Measurements from ENCODE around the gene GPC6. TPM values are rescaled to one million over a fixed set of nuclear protein-coding genes. Genes with fewer than 3 reads are reported as not detected.
"Not testable (repeated sequence)": the region's sequence is repeated elsewhere in the genome, so short reads cannot be mapped to it uniquely, and the experiment has no call there.

The GPC6 gene
- total RNA-seq, 2 experiments from 2014 or later = not detected

GRCh38 chr13:93199856-93200255 is 26.8 kb upstream of the GPC6 start:
- Histone ChIP-seq H3K4me1 (ENCODE audit: insufficient read depth, low read length, poor library complexity, severe bottlenecking) (no peaks in the 10 kb centered on the region), H3K4me3 (ENCODE audit: low read depth, low read length, poor library complexity, severe bottlenecking) (no peak overlapping the region), H4K20me1 (ENCODE audit: insufficient read depth, low read length) (no peaks in the 10 kb centered on the region), H3K27ac (ENCODE audit: low read depth, low read length, poor library complexity, severe bottlenecking) (no peak overlapping the region), H3K36me3 (ENCODE audit: insufficient read depth, low read length) (no peaks in the 10 kb centered on the region), H2AFZ (ENCODE audit: low read length) (no peak overlapping the region), H3K9me2 (ENCODE audit: insufficient read depth, low read length) (no peaks in the 10 kb centered on the region), H3K79me2 (ENCODE audit: insufficient read depth, low read depth, low read length) (no peaks in the 10 kb centered on the region), H3K4me2 (ENCODE audit: low read length) (no peak overlapping the region), H3K9me3 (ENCODE audit: low read length) (no peaks in the 10 kb centered on the region)
- intact Hi-C loops (cut with micrococcal nuclease; ENCODE audit: unreplicated experiment) = no loop called here
- no peak for DNase-seq (ENCODE audit: low spot score)
- BruUV-seq (replicated peaks) = no TSS peak
- CTCF ChIA-PET (ENCODE audit: unreplicated experiment) = no interaction called here
- TF ChIP-seq CTCF (conservative IDR thresholded peaks at IDR 0.05; ENCODE audit: low read length) = no peak
- TF ChIP-seq EZH2phosphoT487 (IDR thresholded peaks at IDR 0.05; ENCODE audit: borderline replicate concordance, low read depth, low read length) = no peak
- POLR2A ChIA-PET = no interaction called here

DNA sequence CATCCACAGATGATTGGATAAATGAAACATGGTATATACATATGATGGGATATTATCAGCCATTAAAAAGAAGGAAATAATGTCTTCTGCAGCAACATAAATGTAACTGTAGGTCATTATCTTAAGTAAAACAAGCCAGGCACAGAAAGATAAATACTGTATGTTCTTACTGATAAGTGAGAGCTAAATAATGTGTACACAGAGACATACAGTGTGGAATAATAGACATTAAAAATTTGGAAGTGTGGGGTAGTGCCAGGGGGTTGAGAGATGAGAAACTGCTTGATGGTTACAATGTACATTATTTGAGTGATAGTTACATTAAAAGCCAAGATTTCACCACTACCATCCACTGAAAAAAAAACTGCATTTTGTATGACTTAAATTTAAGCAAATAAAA is 26.0 kb upstream of the GPC6 start:
- no peaks in the 10 kb centered on the region for H3K4me1 ChIP-seq (ENCODE audit: insufficient read depth, low read length, poor library complexity, severe bottlenecking)
- H3K9me2 ChIP-seq (ENCODE audit: insufficient read depth, low read length) = no peaks in the 10 kb centered on the region
- H2AFZ ChIP-seq (ENCODE audit: low read length) = no peak overlapping the region
- CTCF ChIA-PET (ENCODE audit: unreplicated experiment) = no interaction called here
- H4K20me1 ChIP-seq (ENCODE audit: insufficient read depth, low read length) = no peaks in the 10 kb centered on the region
- no peaks in the 10 kb centered on the region for H3K79me2 ChIP-seq (ENCODE audit: insufficient read depth, low read depth, low read length)
- BruUV-seq (replicated peaks) = no TSS peak
- intact Hi-C loops (cut with micrococcal nuclease; ENCODE audit: unreplicated experiment) = no loop called here
- no peak overlapping the region for H3K4me3 ChIP-seq (ENCODE audit: low read depth, low read length, poor library complexity, severe bottlenecking)
- no peaks in the 10 kb centered on the region for H3K36me3 ChIP-seq (ENCODE audit: insufficient read depth, low read length)
- POLR2A ChIA-PET = no interaction called here
- H3K27ac ChIP-seq (ENCODE audit: low read depth, low read length, poor library complexity, severe bottlenecking) = no peak overlapping the region
- no peak overlapping the region for H3K4me2 ChIP-seq (ENCODE audit: low read length)
- no peak for TF ChIP-seq EZH2phosphoT487 (IDR thresholded peaks at IDR 0.05; ENCODE audit: borderline replicate concordance, low read depth, low read length)
- TF ChIP-seq CTCF (conservative IDR thresholded peaks at IDR 0.05; ENCODE audit: low read length) = no peak
- no peaks in the 10 kb centered on the region for H3K9me3 ChIP-seq (ENCODE audit: low read length)
- DNase-seq (ENCODE audit: low spot score) = no peak

- Histone ChIP-seq H4K20me1 (ENCODE audit: insufficient read depth, low read length) (no peaks in the 10 kb centered on the region), H3K4me3 (ENCODE audit: low read depth, low read length, poor library complexity, severe bottlenecking) (no peak overlapping the region), H3K4me2 (ENCODE audit: low read length) (no peak overlapping the region), H2AFZ (ENCODE audit: low read length) (no peak overlapping the region), H3K4me1 (ENCODE audit: insufficient read depth, low read length, poor library complexity, severe bottlenecking) (no peaks in the 10 kb centered on the region), H3K27ac (ENCODE audit: low read depth, low read length, poor library complexity, severe bottlenecking) (no peak overlapping the region), H3K9me2 (ENCODE audit: insufficient read depth, low read length) (no peaks in the 10 kb centered on the region), H3K79me2 (ENCODE audit: insufficient read depth, low read depth, low read length) (no peaks in the 10 kb centered on the region), H3K36me3 (ENCODE audit: insufficient read depth, low read length) (no peaks in the 10 kb centered on the region), H3K9me3 (ENCODE audit: low read length) (no peaks in the 10 kb centered on the region)
- DNase-seq (ENCODE audit: low spot score) = no peak
- intact Hi-C loops (cut with micrococcal nuclease; ENCODE audit: unreplicated experiment) = no loop called here
- POLR2A ChIA-PET = no interaction called here
- no TSS peak for BruUV-seq (replicated peaks)
- TF ChIP-seq CTCF (conservative IDR thresholded peaks at IDR 0.05; ENCODE audit: low read length) (no peak), EZH2phosphoT487 (IDR thresholded peaks at IDR 0.05; ENCODE audit: borderline replicate concordance, low read depth, low read length) (no peak)
- CTCF ChIA-PET (ENCODE audit: unreplicated experiment) = no interaction called here
These were observed 24.5 kb upstream of the GPC6 start for GRCh38 chr13:93201992-93202558.

DNA sequence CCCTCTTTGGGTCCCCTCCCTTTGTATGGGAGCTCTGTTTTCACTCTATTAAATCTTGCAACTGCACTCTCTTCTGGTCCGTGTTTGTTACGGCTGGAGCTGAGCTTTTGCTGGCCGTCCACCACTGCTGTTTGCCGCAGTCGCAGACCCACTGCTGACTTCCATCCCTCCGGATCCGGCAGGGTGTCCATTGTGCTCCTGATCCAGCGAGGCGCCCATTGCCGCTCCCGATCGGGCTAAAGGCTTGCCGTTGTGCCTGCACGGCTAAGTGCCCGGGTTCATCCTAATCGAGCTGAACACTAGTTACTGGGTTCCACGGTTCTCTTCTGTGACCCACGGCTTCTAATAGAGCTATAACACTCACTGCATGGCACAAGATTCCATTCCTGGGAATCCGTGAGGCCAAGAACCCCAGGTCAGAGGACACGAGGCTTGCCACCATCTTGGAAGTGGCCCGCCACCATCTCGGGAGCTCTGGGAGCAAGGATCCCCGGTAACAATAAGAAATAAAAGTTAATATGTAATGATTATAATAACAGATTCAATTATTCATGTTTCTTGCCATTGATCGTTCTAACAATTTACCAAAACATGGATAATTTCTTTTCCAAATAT is 19.7 kb upstream of the GPC6 start:
- BruUV-seq (replicated peaks); H3K9me3 ChIP-seq (ENCODE audit: low read length); H3K4me2 ChIP-seq (ENCODE audit: low read length); intact Hi-C loops (cut with micrococcal nuclease; ENCODE audit: unreplicated experiment); DNase-seq (ENCODE audit: low spot score); H4K20me1 ChIP-seq (ENCODE audit: insufficient read depth, low read length); H3K9me2 ChIP-seq (ENCODE audit: insufficient read depth, low read length); H3K27ac ChIP-seq (ENCODE audit: low read depth, low read length, poor library complexity, severe bottlenecking); CTCF ChIA-PET (ENCODE audit: unreplicated experiment); H3K4me1 ChIP-seq (ENCODE audit: insufficient read depth, low read length, poor library complexity, severe bottlenecking); H3K36me3 ChIP-seq (ENCODE audit: insufficient read depth, low read length); H2AFZ ChIP-seq (ENCODE audit: low read length); H3K4me3 ChIP-seq (ENCODE audit: low read depth, low read length, poor library complexity, severe bottlenecking); H3K79me2 ChIP-seq (ENCODE audit: insufficient read depth, low read depth, low read length): not testable (repeated sequence)
- POLR2A ChIA-PET = interaction anchor here (0.7 kb wide), 1 partner anchor 242 kb away, joined by 5 read pairs; no protein-coding TSS in a partner anchor

Measured in OCI-LY7 (cell line).